Measurements from ENCODE around the gene ZDHHC5. TPM values are rescaled to one million over a fixed set of nuclear protein-coding genes. Genes with fewer than 3 reads are reported as not detected.

ZDHHC5 gene
- total RNA-seq, 4 donors from 2014 or later: 34.0 to 49.2 (median 46.2) TPM

DNA sequence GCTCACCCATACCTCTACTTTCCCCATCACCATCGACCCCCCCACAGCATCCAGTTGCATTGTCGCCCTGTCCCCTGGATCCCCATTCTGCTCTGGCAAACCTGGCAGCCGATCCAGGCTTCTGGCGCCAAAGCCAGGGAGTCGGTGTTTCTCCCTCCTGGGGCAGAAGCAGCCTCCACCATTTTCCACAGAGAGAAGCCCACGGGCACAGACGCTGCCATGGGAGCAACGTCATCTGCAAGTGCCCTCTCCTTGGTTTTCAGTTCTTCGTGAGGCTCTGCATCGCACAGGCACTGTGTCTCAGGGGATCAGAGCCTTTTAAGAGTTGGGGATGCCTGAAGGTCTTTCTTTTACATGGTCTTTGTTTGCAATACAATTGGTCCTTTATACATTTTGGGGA lies 20.5 kb upstream of the ZDHHC5 start:
- Histone ChIP-seq H3K9me3 (no peaks in the 10 kb centered on the region), H3K27me3 (peaks cover 46 to 55% (median 47%) of the 10 kb centered on the region in 3 donors), H3K4me3 (no peak overlapping the region), H3K36me3 (no peaks in the 10 kb centered on the region), H3K27ac (no peak overlapping the region), H3K4me1 (peaks cover 17 to 18% of the 10 kb centered on the region in 2 donors)
- in situ Hi-C loops (cut with MboI; ENCODE audit: low sequenced_read_pairs in 4 of 4): loop anchor here (10.0 to 25.0 kb wide), 4 partner anchors 185 to 310 kb away; partner anchors contain the start of genes P2RX3 (in 1 of the 4), RTN4RL2 (in 1 of the 4) and SSRP1 (in 1 of the 4)
- no peak for DNase-seq
- intact Hi-C loops (cut with DNase I; ENCODE audit: low total_unique reads): no loop called here
- no peak for TF ChIP-seq POLR2A (IDR thresholded peaks at IDR 0.05)
- TF ChIP-seq, protein P1, sequence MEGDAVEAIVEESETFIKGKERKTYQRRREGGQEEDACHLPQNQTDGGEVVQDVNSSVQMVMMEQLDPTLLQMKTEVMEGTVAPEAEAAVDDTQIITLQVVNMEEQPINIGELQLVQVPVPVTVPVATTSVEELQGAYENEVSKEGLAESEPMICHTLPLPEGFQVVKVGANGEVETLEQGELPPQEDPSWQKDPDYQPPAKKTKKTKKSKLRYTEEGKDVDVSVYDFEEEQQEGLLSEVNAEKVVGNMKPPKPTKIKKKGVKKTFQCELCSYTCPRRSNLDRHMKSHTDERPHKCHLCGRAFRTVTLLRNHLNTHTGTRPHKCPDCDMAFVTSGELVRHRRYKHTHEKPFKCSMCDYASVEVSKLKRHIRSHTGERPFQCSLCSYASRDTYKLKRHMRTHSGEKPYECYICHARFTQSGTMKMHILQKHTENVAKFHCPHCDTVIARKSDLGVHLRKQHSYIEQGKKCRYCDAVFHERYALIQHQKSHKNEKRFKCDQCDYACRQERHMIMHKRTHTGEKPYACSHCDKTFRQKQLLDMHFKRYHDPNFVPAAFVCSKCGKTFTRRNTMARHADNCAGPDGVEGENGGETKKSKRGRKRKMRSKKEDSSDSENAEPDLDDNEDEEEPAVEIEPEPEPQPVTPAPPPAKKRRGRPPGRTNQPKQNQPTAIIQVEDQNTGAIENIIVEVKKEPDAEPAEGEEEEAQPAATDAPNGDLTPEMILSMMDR (IDR thresholded peaks at IDR 0.05 in 4 of 5, conservative IDR thresholded peaks at IDR 0.05 in 1 of 5): no peak
- ATAC-seq: no peak

DNA sequence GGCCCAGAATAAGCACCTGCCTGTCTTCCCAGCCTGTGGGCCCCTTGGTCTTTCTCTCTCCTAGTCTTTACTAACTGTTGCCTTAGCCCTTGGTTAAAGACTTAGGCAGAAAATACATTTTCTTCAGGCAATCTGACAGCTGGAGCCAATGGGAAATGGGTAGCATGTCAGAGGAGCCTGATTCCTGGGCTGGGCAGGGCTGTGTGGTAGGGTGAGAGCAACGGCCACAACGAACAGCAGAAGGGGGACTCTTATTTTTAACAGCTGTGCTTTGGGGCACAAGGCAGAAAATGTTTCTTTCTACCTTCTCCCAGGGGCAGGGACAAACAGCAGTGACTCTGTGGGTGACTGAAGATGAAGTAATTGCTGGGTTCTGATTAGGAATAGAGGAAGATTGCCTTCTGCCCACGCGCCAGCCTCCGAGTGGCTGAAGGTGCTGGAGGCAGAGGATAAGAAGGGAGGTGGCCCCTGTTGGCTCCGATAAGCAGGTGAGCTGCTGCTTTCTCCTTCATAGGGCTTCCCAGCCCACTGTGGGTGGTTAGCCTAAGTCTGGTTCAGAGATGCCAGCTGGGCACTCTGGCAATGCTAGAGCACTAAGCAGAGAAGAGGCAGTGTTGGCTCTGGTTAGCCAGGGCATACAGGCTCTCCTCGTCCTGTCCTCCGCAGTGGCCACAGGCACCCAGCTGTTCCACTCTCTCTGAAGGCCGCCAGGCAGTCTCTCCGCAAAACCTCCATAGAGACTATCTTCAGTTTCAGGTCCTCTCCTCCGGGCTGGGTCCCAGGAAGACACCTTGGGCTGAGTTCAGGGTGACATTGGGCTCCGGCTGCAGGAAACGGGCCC lies 19.7 kb upstream of the ZDHHC5 start:
- no peaks in the 10 kb centered on the region for H3K36me3 ChIP-seq
- intact Hi-C loops (cut with DNase I; ENCODE audit: low total_unique reads) (no loop called here), in situ Hi-C loops (cut with MboI; ENCODE audit: low sequenced_read_pairs in 4 of 4) (loop anchor here (10.0 to 25.0 kb wide), 4 partner anchors 186 to 311 kb away; partner anchors contain the start of genes P2RX3 (in 1 of the 4), RTN4RL2 (in 1 of the 4) and SSRP1 (in 1 of the 4))
- peak overlapping the region in 2 of 4 donors; percentile 32 to 48 for H3K4me3 ChIP-seq
- ATAC-seq (no peak), DNase-seq (no peak)
- no peaks in the 10 kb centered on the region for H3K9me3 ChIP-seq
- peaks cover 46 to 55% (median 47%) of the 10 kb centered on the region in 3 donors for H3K27me3 ChIP-seq
- peaks cover 17 to 18% of the 10 kb centered on the region in 2 donors for H3K4me1 ChIP-seq
- H3K27ac ChIP-seq: no peak overlapping the region
- TF ChIP-seq, protein P1 (IDR thresholded peaks at IDR 0.05 in 4 of 5, conservative IDR thresholded peaks at IDR 0.05 in 1 of 5): no peak
- TF ChIP-seq POLR2A (IDR thresholded peaks at IDR 0.05): no peak

DNA sequence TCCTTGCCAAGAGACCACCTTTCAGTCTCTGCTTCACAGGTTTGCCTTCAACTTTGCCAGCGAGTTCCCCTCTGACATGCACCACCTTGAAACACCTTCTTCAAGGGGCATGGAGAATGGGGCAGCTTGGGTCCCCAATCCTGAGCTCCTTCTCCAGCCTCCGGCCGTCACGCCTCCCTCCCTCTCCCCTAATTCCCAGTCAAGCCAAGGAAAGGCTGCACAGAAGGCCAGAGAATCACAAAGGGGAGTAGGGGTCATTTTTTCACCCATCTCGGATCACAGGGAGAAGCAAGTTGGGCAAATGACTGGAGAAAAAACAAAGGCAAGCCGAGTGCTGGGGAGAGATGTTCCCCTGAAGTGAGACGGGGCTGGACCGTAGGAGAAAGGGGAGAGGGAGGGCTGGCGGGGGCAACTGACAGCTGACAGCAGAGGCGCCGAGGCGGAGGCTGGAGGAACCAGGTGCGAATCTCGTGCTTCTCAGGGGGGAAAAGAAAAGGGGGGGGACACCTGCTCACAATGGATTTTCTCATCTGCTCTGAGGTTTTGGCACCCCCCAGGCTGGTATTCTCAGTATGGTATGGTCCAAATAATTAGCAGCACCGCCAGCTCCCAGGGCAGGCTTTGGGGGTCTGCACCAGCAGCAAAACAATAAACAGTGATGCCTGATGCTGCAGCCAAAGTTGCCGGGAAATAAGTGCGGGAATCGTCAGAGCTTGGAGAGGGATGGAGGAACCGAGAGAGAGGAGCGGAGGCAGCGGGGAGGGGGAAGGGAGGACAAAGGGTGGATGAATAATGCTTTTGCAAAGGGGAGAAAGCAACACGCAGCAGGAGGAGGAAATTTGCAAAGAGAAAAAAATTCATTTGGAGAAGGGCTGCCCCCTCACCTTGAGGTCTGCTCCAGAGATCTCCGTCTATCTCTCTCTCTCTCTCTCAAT lies 18.8 kb upstream of the ZDHHC5 start:
- Histone ChIP-seq H3K27me3 (peaks cover 46 to 55% (median 47%) of the 10 kb centered on the region in 3 donors), H3K4me1 (peaks cover 17 to 18% of the 10 kb centered on the region in 2 donors), H3K9me3 (no peaks in the 10 kb centered on the region), H3K4me3 (peak overlapping the region; percentile 32 to 48 (median 40)), H3K27ac (peak overlapping the region in 2 of 4 donors; percentile 26 to 46), H3K36me3 (no peaks in the 10 kb centered on the region)
- no peak for TF ChIP-seq POLR2A (IDR thresholded peaks at IDR 0.05)
- TF ChIP-seq, protein P1 (IDR thresholded peaks at IDR 0.05 in 4 of 5, conservative IDR thresholded peaks at IDR 0.05 in 1 of 5): no peak
- in situ Hi-C loops (cut with MboI; ENCODE audit: low sequenced_read_pairs in 4 of 4): loop anchor here (10.0 to 25.0 kb wide), 4 partner anchors 187 to 312 kb away; partner anchors contain the start of genes P2RX3 (in 1 of the 4), RTN4RL2 (in 1 of the 4) and SSRP1 (in 1 of the 4)
- ATAC-seq (no peak), DNase-seq (no peak)
- intact Hi-C loops (cut with DNase I; ENCODE audit: low total_unique reads): no loop called here
